B cell (primary cell): ENCODE data around the gene PDK4. TPM values are rescaled to one million over a fixed set of nuclear protein-coding genes. Genes with fewer than 3 reads are reported as not detected.
A peak's percentile ranks its signal among the peaks of the same experiment; 100 is the strongest.

Experiments
- ATAC-seq: fragments of 200-7000 bp; cut with Tn5 transposase; one replicate; pipeline ENCODE4 v1.10.0; 2021; ENCODE audit warnings: low read depth, mild to moderate bottlenecking, moderate number of reproducible peaks, moderate library complexity
- CTCF ChIA-PET: fragments of 350-600 bp; sonication (Branson Sonifier 250); formaldehyde crosslinking; loops from one replicate; lab custom pipeline; 2021; ENCODE audit warnings: antibody characterized with exemption, inconsistent platforms; lab: Charles Lee
- POLR2A ChIA-PET: fragments of 350-600 bp; sonication (Branson Sonifier 250); formaldehyde crosslinking; loops from one replicate; lab custom pipeline; 2021; ENCODE audit warnings: antibody characterized with exemption; lab: Charles Lee
- DNase-seq: peaks from one replicate; pipeline ENCODE4 v3.0.0; 2013
- H2AFZ ChIP-seq: 2 replicates; pipeline ENCODE4 v1.6.1; 2012; ENCODE audit warnings: mild to moderate bottlenecking, low read depth, low read length; ENCODE audit not compliant: insufficient read depth, poor library complexity, severe bottlenecking
- H3K27ac ChIP-seq, 2 donors: 1 replicate in 1 of 2; 2 replicates in 1 of 2; pipeline ENCODE4 v1.5.1; 2012 to 2013; ENCODE audit warnings: low read length in 2 of 2, mild to moderate bottlenecking in 2 of 2, moderate library complexity in 1 of 2
- H3K27me3 ChIP-seq, 4 experiments: fragments of 200-600 bp in 1 of 4; sonication (generic) in 1 of 4; replicated peaks in 1 of 4; 1 replicate in 2 of 4; 2 replicates in 2 of 4; pipeline versions ENCODE4 v1.6.1 to v1.7.0; 2013 to 2016; ENCODE audit warnings: low read length in 3 of 4, mild to moderate bottlenecking in 2 of 4, mixed read lengths in 1 of 4, moderate library complexity in 1 of 4; ENCODE audit not compliant: insufficient read depth in 4 of 4, control insufficient read depth in 3 of 4; ENCODE audit errors: control extremely low read depth in 1 of 4
- H3K36me3 ChIP-seq, 2 experiments: replicated peaks in 1 of 2; 1 replicate in 1 of 2; 2 replicates in 1 of 2; pipeline versions ENCODE4 v1.6.1 to v1.7.1; 2013; ENCODE audit warnings: low read length in 1 of 2; ENCODE audit not compliant: insufficient read depth in 2 of 2, control insufficient read depth in 1 of 2; ENCODE audit errors: control extremely low read depth in 1 of 2, extremely low read depth in 1 of 2
- H3K4me1 ChIP-seq, 2 donors: fragments of 200-600 bp in 1 of 2; sonication (generic) in 1 of 2; 1 replicate in 1 of 2; 2 replicates in 1 of 2; pipeline versions ENCODE4 v1.5.1 to v1.6.1; 2013 to 2017; ENCODE audit warnings: low read length in 2 of 2; ENCODE audit not compliant: control insufficient read depth in 2 of 2, insufficient read depth in 2 of 2
- H3K4me2 ChIP-seq: replicated peaks from 2 replicates; pipeline ENCODE3; 2012; ENCODE audit warnings: mild to moderate bottlenecking, low read depth, low read length; ENCODE audit not compliant: poor library complexity, severe bottlenecking
- H3K4me3 ChIP-seq, 5 experiments: fragments of 200-600 bp in 1 of 5; sonication (generic) in 1 of 5; 1 replicate in 3 of 5; 2 replicates in 2 of 5; pipeline versions ENCODE4 v1.5.1 to v1.7.0; 2011 to 2016; ENCODE audit warnings: low read length in 4 of 5, mild to moderate bottlenecking in 4 of 5, low read depth in 2 of 5, control low read depth in 1 of 5, moderate library complexity in 1 of 5; ENCODE audit not compliant: insufficient read depth in 1 of 5; ENCODE audit errors: control extremely low read depth in 1 of 5, extremely low read depth in 1 of 5
- H3K79me2 ChIP-seq: fragments of 200-600 bp; sonication (generic); one replicate; pipeline ENCODE4 v1.6.0; 2016; ENCODE audit warnings: low read length; ENCODE audit not compliant: control insufficient read depth, insufficient read depth
- H3K9ac ChIP-seq: fragments of 200-600 bp; sonication (generic); 2 replicates; pipeline ENCODE4 v1.6.1; 2017; ENCODE audit warnings: mild to moderate bottlenecking, low read length, moderate library complexity
- H3K9me3 ChIP-seq, 3 donors: one replicate each; pipeline versions ENCODE4 v1.6.1 to v1.7.1; 2013; ENCODE audit warnings: low read length in 2 of 3; ENCODE audit not compliant: control insufficient read depth in 2 of 3, insufficient read depth in 1 of 3; ENCODE audit errors: control extremely low read depth in 1 of 3
- H4K20me1 ChIP-seq: 2 replicates; pipeline ENCODE4 v1.6.0; 2012; ENCODE audit warnings: mild to moderate bottlenecking, low read length; ENCODE audit not compliant: insufficient read depth, control insufficient read depth, poor library complexity, severe bottlenecking
- H3K27ac Mint-ChIP-seq: one replicate; pipeline ENCODE4 v1.8.0; 2021; ENCODE audit warnings: mixed read lengths
- H3K27me3 Mint-ChIP-seq: one replicate; pipeline ENCODE4 v1.8.0; 2021; ENCODE audit warnings: mixed read lengths
- H3K4me1 Mint-ChIP-seq: one replicate; pipeline ENCODE4 v1.8.0; 2021; ENCODE audit warnings: mixed read lengths
- H3K4me3 Mint-ChIP-seq: one replicate; pipeline ENCODE4 v1.8.0; 2021; ENCODE audit warnings: mixed read lengths
- H3K9me3 Mint-ChIP-seq: one replicate; pipeline ENCODE4 v1.8.0; 2022; ENCODE audit warnings: mixed read lengths; ENCODE audit not compliant: insufficient read depth
- EZH2 ChIP-seq: IDR thresholded peaks from 2 replicates; pipeline ENCODE4 v1.6.1; 2012; ENCODE audit warnings: borderline replicate concordance, low read depth, mild to moderate bottlenecking, moderate library complexity, low read length; ENCODE audit not compliant: insufficient read depth, poor library complexity, severe bottlenecking
- WGBS: methylation state at CpG from one replicate; pipeline ENCODE4 v1.1.5; 2013; ENCODE audit warnings: missing lambda C conversion rate; ENCODE audit not compliant: insufficient coverage; 5-methylcytosine and 5-hydroxymethylcytosine counted together
- intact Hi-C: fragments of 100-400 bp; cut with micrococcal nuclease; formaldehyde crosslinking; loops from one replicate; pipeline ENCODE4 v1.10.0; 2022
- polyA plus RNA-seq: library from polyadenylated mRNA; depleted of rRNA; stranded (reverse); fragments of >200 nt; gene quantifications from 2 replicates; pipeline ENCODE4 v1.2.3, GENCODE V29; 2012
- total RNA-seq, 2 donors: library from RNA; stranded (reverse); fragments of 120-200 nt in 1 of 2; gene quantifications; 1 replicate in 1 of 2; 2 replicates in 1 of 2; pipeline versions ENCODE4 v1.2.3 to v1.2.4, GENCODE V29; 2013 to 2022
- TF ChIP-seq, protein P1 (sequence below): fragments of 200-600 bp; IDR thresholded peaks from one replicate; pipeline ENCODE4 v1.8.0; 2022; ENCODE audit warnings: antibody characterized with exemption, mild to moderate bottlenecking

PDK4 gene
- total and polyA plus RNA-seq, 2 donors (not counting 1 experiment from before 2014, with no cell fraction given) = 0.54 to 6.8 TPM

DNA sequence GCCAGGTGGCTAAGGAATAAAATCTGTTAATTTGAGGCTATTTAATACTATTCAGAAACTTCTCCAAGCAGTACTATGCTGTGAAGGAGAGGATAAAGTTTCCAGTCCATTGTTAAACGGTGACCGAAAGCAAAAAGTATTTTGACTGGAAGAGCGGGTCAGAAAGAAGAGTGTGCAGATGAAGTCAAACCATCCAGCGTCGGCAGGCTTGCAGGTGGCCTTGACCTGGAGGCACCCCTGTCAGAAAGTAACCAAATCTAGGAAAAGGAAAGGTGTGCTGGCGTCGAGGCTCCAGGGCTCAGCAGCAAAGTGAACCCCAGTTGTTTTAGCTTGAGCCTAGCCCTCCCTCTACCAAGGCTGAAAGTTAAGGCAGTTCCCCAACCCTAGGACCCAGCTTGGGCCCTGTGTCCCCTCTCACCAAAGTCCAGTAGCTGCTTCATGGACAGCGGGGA, 544 bp downstream of the PDK4 start:
- TF ChIP-seq, protein P1, sequence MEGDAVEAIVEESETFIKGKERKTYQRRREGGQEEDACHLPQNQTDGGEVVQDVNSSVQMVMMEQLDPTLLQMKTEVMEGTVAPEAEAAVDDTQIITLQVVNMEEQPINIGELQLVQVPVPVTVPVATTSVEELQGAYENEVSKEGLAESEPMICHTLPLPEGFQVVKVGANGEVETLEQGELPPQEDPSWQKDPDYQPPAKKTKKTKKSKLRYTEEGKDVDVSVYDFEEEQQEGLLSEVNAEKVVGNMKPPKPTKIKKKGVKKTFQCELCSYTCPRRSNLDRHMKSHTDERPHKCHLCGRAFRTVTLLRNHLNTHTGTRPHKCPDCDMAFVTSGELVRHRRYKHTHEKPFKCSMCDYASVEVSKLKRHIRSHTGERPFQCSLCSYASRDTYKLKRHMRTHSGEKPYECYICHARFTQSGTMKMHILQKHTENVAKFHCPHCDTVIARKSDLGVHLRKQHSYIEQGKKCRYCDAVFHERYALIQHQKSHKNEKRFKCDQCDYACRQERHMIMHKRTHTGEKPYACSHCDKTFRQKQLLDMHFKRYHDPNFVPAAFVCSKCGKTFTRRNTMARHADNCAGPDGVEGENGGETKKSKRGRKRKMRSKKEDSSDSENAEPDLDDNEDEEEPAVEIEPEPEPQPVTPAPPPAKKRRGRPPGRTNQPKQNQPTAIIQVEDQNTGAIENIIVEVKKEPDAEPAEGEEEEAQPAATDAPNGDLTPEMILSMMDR = no peak
- no peak for TF ChIP-seq EZH2
- H3K9me3 Mint-ChIP-seq = no peaks in the 10 kb centered on the region
- ChIA-PET POLR2A (interaction anchor here (0.9 kb wide), 1 partner anchor 13 kb away, joined by 3 read pairs; no protein-coding TSS in a partner anchor), CTCF (interaction anchor here (1.1 kb wide), 1 partner anchor 12 kb away, joined by 3 read pairs; no protein-coding TSS in a partner anchor)
- intact Hi-C loops = loop anchor here (1.0 to 5.0 kb wide), 2 partner anchors 13 to 42 kb away; no protein-coding TSS in a partner anchor
- DNase-seq = no peak
- H3K4me3 Mint-ChIP-seq = peak overlapping the region; percentile 96
- no peaks in the 10 kb centered on the region for H4K20me1 ChIP-seq
- no peaks in the 10 kb centered on the region for H3K9me3 ChIP-seq
- H3K9ac ChIP-seq = peak overlapping the region; percentile 80
- peak overlapping the region in 1 of 2 donors; percentile 53 for H3K27ac ChIP-seq
- H3K27me3 ChIP-seq = peaks cover 0 to 6% (median 0%) of the 10 kb centered on the region in 4 experiments
- WGBS = 52% methylated on average over 7 of the region's 8 CpGs
- H3K4me3 ChIP-seq = peak overlapping the region in 4 of 5 experiments; percentile 59 to 73 (median 64)
- H3K4me2 ChIP-seq = peak overlapping the region; percentile 92
- no peaks in the 10 kb centered on the region for H3K79me2 ChIP-seq
- H2AFZ ChIP-seq = peak overlapping the region; percentile 95
- peaks cover 31% of the 10 kb centered on the region for H3K4me1 Mint-ChIP-seq
- no peaks in the 10 kb centered on the region for H3K36me3 ChIP-seq
- peaks cover 12% of the 10 kb centered on the region for H3K27me3 Mint-ChIP-seq
- peak overlapping the region; percentile 87 for H3K27ac Mint-ChIP-seq
- H3K4me1 ChIP-seq = peaks cover 15 to 20% of the 10 kb centered on the region in 2 donors
- ATAC-seq = no peak

DNA sequence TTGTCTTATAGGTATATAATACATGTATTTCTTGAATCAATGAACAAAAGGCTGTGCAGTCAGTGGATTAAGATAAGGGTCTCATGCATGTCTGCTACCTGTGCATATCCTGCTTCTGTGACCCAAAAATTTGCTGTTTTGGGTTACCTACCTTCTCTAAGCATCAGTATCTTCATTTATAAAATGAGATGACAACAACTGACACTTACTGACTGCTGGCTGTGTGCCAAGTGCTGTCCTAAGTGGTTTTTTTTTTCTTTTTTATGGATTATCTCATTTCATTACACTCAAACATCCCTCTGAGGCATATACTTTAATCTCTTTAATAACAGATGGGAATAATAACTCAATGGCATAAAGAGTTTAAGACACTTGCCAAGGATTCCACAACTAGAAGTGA, 2.1 kb downstream of the PDK4 start:
- Mint-ChIP-seq H3K9me3 (no peaks in the 10 kb centered on the region), H3K27me3 (peaks cover 12% of the 10 kb centered on the region), H3K27ac (no peak overlapping the region), H3K4me1 (peaks cover 30% of the 10 kb centered on the region), H3K4me3 (no peak overlapping the region)
- H3K9me3 ChIP-seq = no peaks in the 10 kb centered on the region
- ATAC-seq (no peak), DNase-seq (no peak)
- no peaks in the 10 kb centered on the region for H3K36me3 ChIP-seq
- no peaks in the 10 kb centered on the region for H4K20me1 ChIP-seq
- ChIA-PET CTCF (interaction anchor here (1.7 kb wide), 1 partner anchor 96 kb away, joined by 9 read pairs; no protein-coding TSS in a partner anchor), POLR2A (no interaction called here)
- no peaks in the 10 kb centered on the region for H3K79me2 ChIP-seq
- TF ChIP-seq EZH2 = no peak
- TF ChIP-seq, protein P1 = no peak
- H3K4me1 ChIP-seq = peaks cover 15 to 20% of the 10 kb centered on the region in 2 donors
- no peak overlapping the region for H2AFZ ChIP-seq
- peaks cover 0 to 6% (median 0%) of the 10 kb centered on the region in 4 experiments for H3K27me3 ChIP-seq
- intact Hi-C loops = loop anchor here (5.0 kb wide), 1 partner anchor 47 kb away; no protein-coding TSS in a partner anchor
- H3K4me2 ChIP-seq = no peak overlapping the region
- no peak overlapping the region for H3K27ac ChIP-seq
- H3K4me3 ChIP-seq = no peak overlapping the region
- H3K9ac ChIP-seq = no peak overlapping the region
